MM.1S (cell line): ENCODE data around the gene SLC7A1.

ENCODE experiments used
- DNase-seq: peaks from one replicate; pipeline ENCODE4 v3.0.0-alpha.2; 2015
- H2AFZ ChIP-seq: fragments of 300-600 bp; sonication (generic); 2 replicates; pipeline ENCODE4 v1.6.0; 2016; ENCODE audit warnings: antibody characterized with exemption, low read length
- H3F3A ChIP-seq: fragments of 300-600 bp; sonication (generic); 2 replicates; pipeline ENCODE4 v1.6.1; 2016; ENCODE audit warnings: mild to moderate bottlenecking, antibody characterized with exemption, low read length, moderate library complexity, mixed read lengths; ENCODE audit not compliant: insufficient read depth
- H3K27ac ChIP-seq: fragments of 300-600 bp; sonication (generic); 2 replicates; pipeline ENCODE4 v1.5.1; 2016; ENCODE audit warnings: mild to moderate bottlenecking, low read length
- H3K27me3 ChIP-seq: fragments of 300-600 bp; sonication (generic); replicated peaks from 2 replicates; pipeline ENCODE4 v1.6.0; 2016; ENCODE audit warnings: low read length; ENCODE audit not compliant: insufficient read depth
- H3K36me3 ChIP-seq: fragments of 300-600 bp; sonication (generic); replicated peaks from 2 replicates; pipeline ENCODE4 v1.6.1; 2016; ENCODE audit warnings: mild to moderate bottlenecking, low read length, mixed read lengths; ENCODE audit not compliant: insufficient read depth
- H3K4me1 ChIP-seq: fragments of 300-600 bp; sonication (generic); 2 replicates; pipeline ENCODE4 v1.6.1; 2016; ENCODE audit warnings: low read length, mixed read lengths
- H3K4me2 ChIP-seq: fragments of 300-600 bp; sonication (generic); 2 replicates; pipeline ENCODE4 v1.6.0; 2016; ENCODE audit warnings: low read depth, low read length
- H3K4me3 ChIP-seq: fragments of 300-600 bp; sonication (generic); 2 replicates; pipeline ENCODE4 v1.5.1; 2016; ENCODE audit warnings: low read length, mixed read lengths
- H3K79me2 ChIP-seq: fragments of 300-600 bp; sonication (generic); 2 replicates; pipeline ENCODE4 v1.6.1; 2016; ENCODE audit warnings: mixed run types, low read length, mixed read lengths
- H3K9ac ChIP-seq: fragments of 300-600 bp; sonication (generic); 2 replicates; pipeline ENCODE4 v1.6.1; 2016; ENCODE audit warnings: low read length, mixed read lengths
- H3K9me2 ChIP-seq: fragments of 300-600 bp; sonication (generic); replicated peaks from 2 replicates; pipeline ENCODE4 v1.6.1; 2016; ENCODE audit warnings: mild to moderate bottlenecking, low read length, mixed read lengths; ENCODE audit not compliant: insufficient read depth
- H3K9me3 ChIP-seq: fragments of 300-600 bp; sonication (generic); replicated peaks from 2 replicates; pipeline ENCODE4 v1.6.1; 2016; ENCODE audit warnings: mild to moderate bottlenecking, low read length, mixed read lengths; ENCODE audit not compliant: insufficient read depth
- H4K20me1 ChIP-seq: fragments of 300-600 bp; sonication (generic); 2 replicates; pipeline ENCODE4 v1.6.1; 2016; ENCODE audit warnings: mild to moderate bottlenecking, low read length, moderate library complexity, mixed read lengths; ENCODE audit not compliant: insufficient read depth
- CTCF ChIP-seq: fragments of 300-600 bp; sonication (generic); IDR thresholded peaks from 2 replicates; pipeline ENCODE4 v1.5.1; 2016; ENCODE audit warnings: antibody characterized with exemption, low read length, mixed read lengths
- EZH2 ChIP-seq: fragments of 300-600 bp; sonication (generic); optimal IDR thresholded peaks from 2 replicates; pipeline ENCODE3; 2017; ENCODE audit warnings: low read depth, mild to moderate bottlenecking, antibody characterized with exemption, low read length, mixed read lengths
- EZH2phosphoT487 ChIP-seq: fragments of 300-600 bp; sonication (generic); IDR thresholded peaks from 2 replicates; pipeline ENCODE4 v1.6.1; 2018; ENCODE audit warnings: antibody characterized with exemption, low read length

The SLC7A1 gene

DNA sequence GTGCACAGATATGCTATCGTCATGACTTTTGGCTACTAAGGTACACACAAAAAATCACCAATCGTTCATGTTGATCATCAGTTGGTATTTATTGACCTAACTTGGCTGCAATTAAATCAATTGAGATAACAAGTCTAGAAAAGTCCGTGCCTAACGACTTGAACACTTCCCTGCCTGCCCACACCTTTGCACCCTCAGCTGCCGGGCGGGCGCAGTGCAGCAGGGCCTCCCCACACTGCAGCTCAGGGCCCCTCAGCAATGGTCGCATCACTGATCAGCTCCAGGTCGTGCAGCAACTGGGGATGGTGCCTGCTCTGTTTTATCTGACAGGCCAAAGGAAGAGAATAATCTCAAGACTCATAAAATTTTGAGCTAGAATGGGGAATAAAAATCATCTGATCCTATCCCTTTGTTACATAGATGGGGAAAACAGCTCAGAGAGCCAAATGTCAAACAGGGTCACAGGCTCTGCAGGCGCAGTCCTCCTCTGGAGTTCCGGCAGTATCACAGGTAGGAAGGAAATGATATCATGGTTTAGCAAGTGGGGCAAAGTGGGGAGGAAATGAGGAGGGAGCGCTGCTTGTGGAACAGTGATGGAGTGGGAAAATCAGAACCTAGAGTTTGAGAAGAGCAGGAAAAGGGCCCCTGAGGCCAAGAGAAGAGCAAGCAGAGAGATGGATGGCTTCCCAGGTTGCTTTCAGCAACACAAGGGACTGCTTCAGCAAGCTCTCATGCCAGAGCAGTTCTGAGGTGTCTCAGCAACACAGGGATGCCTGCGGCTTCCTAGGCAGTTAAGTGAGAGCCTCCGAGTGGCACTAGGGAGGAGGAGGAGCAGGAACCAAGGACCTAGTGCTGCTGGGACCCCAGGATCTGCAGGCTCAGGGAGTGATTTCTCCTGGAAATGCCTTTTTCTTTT lies 57.5 kb downstream of the SLC7A1 start:
- no peak overlapping the region for H3K27ac ChIP-seq
- H4K20me1 ChIP-seq, result no peaks in the 10 kb centered on the region
- H3F3A ChIP-seq, result no peaks in the 10 kb centered on the region
- H3K9ac ChIP-seq, result no peak overlapping the region
- H3K4me2 ChIP-seq, result no peak overlapping the region
- no peaks in the 10 kb centered on the region for H3K27me3 ChIP-seq
- TF ChIP-seq EZH2phosphoT487 (no peak), CTCF (no peak), EZH2 (no peak)
- H2AFZ ChIP-seq, result no peak overlapping the region
- H3K36me3 ChIP-seq, result no peaks in the 10 kb centered on the region
- no peaks in the 10 kb centered on the region for H3K9me3 ChIP-seq
- no peaks in the 10 kb centered on the region for H3K4me1 ChIP-seq
- H3K79me2 ChIP-seq, result peaks cover 19% of the 10 kb centered on the region
- H3K9me2 ChIP-seq, result no peaks in the 10 kb centered on the region
- no peak overlapping the region for H3K4me3 ChIP-seq
- DNase-seq, result no peak

GRCh38 chr13:29536853-29537252 lies 58.6 kb downstream of the SLC7A1 start:
- no peaks in the 10 kb centered on the region for H4K20me1 ChIP-seq
- H3F3A ChIP-seq, result no peaks in the 10 kb centered on the region
- no peak overlapping the region for H2AFZ ChIP-seq
- H3K9me2 ChIP-seq, result no peaks in the 10 kb centered on the region
- no peak for DNase-seq
- no peaks in the 10 kb centered on the region for H3K9me3 ChIP-seq
- no peak for TF ChIP-seq EZH2
- no peak for TF ChIP-seq CTCF
- TF ChIP-seq EZH2phosphoT487, result no peak
- no peak overlapping the region for H3K9ac ChIP-seq
- H3K36me3 ChIP-seq, result no peaks in the 10 kb centered on the region; the same call in 1 of the 2 replicates
- no peaks in the 10 kb centered on the region for H3K27me3 ChIP-seq
- no peak overlapping the region for H3K27ac ChIP-seq
- H3K4me1 ChIP-seq, result no peaks in the 10 kb centered on the region
- peaks cover 12% of the 10 kb centered on the region; the same call in 1 of the 2 replicates for H3K79me2 ChIP-seq
- no peak overlapping the region for H3K4me2 ChIP-seq
- no peak overlapping the region for H3K4me3 ChIP-seq

DNA sequence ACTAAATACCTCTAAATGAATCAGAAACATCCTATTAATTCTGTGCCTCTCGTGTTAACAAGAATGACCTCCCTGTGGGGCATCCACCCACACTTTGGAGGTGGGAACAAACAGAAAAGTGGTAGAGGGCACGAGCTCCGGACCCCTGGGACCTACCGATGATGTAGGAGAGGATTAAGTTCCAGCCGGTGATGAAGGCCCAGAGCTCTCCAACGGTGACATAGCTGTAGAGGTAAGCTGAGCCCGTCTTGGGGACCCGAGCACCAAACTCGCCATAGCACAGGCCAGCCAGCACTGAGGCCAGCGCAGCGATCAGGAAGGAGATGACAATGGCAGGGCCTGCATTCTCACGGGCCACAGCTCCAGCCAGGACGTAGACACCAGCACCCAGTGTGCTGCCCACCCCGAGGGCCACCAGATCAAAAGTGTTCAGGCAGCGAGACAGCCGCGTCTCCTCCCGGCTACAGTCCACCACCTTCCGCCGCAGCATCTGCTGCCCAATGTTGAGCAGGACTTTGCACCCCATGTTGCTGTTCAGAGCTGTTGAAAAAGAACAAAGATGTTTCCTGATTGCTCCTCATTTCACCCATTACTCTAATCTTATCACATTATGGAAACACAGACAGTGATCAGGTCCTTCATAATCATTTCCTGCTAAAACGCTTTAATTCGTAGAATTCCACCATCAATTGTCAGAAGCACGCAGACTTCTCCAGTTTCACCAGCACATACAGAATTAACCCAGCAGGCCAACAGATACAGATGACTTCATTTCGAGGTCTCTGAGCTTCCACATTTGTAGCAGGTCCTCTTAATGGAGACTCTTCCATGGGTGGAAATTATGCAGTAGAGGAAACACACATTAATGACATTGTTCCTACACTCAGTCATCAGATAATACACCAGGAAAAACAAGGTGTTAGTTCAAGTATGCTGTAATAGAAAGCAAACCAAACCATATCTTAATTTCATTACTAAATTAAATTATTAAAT lies 59.5 kb downstream of the SLC7A1 start:
- no peak overlapping the region for H3K9ac ChIP-seq
- TF ChIP-seq EZH2phosphoT487 (no peak), CTCF (no peak), EZH2 (no peak)
- H3K4me1 ChIP-seq, result no peaks in the 10 kb centered on the region
- no peaks in the 10 kb centered on the region for H3K9me2 ChIP-seq
- H3K9me3 ChIP-seq, result no peaks in the 10 kb centered on the region
- no peaks in the 10 kb centered on the region for H3F3A ChIP-seq
- peaks cover 6% of the 10 kb centered on the region; the same call in 1 of the 2 replicates for H3K79me2 ChIP-seq
- no peak overlapping the region for H3K4me2 ChIP-seq
- H3K4me3 ChIP-seq, result no peak overlapping the region
- H3K36me3 ChIP-seq, result no peaks in the 10 kb centered on the region; the same call in 1 of the 2 replicates
- H4K20me1 ChIP-seq, result no peaks in the 10 kb centered on the region
- DNase-seq, result no peak
- H3K27ac ChIP-seq, result no peak overlapping the region
- no peaks in the 10 kb centered on the region for H3K27me3 ChIP-seq
- H2AFZ ChIP-seq, result no peak overlapping the region
